K562 treated with DMSO at 1 percent for 24 hours (cell line): Measurements from ENCODE around the gene AQP5. TPM values are rescaled to one million over a fixed set of nuclear protein-coding genes. Genes with fewer than 3 reads are reported as not detected.

Experiments
- total RNA-seq: library from RNA; unstranded; fragments of 300-600 nt; gene quantifications from 2 replicates; pipeline ENCODE4 v1.2.3, GENCODE V29; 2022; ENCODE audit warnings: low read depth; ENCODE audit not compliant: insufficient read depth

The AQP5 gene
- not detected in 2 replicates for total RNA-seq

GRCh38 chr12:49961111-49961922 is at the start of gene AQP5:
Gene AQP5, plus strand, starts transcription at chr12:49961872. Its CDS starts 146 bp downstream, at chr12:49962018.

DNA sequence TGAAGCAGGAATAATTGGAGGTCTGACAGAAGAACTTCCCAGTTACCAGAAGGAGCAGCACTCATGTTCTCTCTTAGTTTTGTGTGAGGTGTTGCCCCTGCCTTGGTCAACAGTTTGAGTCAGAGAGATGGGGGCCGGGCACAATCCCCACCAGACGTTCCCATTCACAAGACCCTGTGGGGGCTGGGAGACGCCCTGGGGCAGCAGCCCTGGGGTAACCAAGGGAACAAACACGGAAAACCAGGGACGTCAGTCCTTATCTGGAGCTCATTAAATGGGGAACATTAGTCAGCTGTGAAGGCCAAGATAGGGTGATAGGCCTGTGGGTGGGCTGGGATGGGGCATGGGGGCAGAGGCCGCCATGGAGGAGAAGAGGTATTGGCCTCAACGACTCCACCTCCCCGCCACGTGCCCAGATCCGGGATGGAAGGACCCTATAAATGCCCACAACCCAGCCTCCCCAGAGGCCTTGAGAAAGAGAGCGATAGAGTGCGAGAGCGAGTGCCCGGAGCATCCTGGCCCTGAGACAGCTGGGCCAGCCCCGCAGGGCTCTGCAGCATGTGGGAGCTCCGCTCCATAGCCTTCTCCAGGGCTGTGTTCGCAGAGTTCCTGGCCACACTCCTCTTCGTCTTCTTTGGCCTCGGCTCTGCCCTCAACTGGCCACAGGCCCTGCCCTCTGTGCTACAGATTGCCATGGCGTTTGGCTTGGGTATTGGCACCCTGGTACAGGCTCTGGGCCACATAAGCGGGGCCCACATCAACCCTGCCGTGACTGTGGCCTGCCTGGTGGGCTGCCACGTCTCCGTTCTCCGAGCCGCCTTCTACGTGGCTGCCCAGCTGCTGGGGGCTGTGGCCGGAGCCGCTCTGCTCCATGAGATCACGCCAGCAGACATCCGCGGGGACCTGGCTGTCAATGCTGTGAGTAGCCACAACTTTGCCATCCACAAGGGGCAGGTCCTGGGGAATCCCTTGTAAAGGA is 11.1 kb upstream of the AQP5 start, which contains the start of gene AQP2:
AQP2 (plus strand) TSS at position 465 of the 979 bp plus-strand sequence; CDS start at position 559, 94 bp downstream.

DNA sequence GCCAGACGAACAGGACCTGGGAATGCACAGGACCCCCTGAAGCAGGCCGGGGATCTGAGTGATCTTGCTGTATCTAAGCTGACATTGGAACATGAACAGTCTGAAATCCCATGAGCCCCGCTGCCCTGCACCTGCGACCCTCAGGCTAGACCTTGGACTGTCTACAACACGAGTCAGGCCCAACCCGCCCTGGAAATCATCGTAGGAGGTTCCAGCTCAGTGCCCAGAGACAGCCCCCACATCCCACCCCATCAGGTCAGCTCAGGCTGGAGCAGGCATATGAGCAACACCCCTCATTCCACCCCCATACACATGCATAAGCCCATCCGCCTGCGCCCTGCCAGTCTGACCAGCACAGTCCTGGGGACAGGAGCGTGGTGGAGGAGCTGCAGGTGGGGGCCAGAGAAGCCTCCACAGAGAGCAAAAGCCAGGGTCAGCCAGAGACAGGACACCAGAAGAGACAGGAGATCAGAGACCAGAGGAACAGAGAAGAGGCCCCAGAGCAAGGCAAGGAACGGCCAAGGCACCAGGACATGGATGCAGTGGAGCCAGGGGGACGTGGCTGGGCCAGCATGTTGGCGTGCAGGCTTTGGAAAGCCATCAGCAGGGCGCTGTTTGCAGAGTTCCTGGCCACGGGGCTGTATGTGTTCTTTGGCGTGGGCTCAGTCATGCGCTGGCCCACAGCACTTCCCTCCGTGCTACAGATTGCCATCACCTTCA is 11.1 kb downstream of the AQP5 start, which contains the start of gene AQP6:
AQP6 (plus strand) TSS at position 307 of the 720 bp plus-strand sequence; CDS start at position 534, 227 bp downstream.

Other genes starting within 250 kb of the AQP5 start
- gene TMBIM6, start 220.3 kb upstream of the AQP5 start, total RNA-seq: 363 and 368 TPM in 2 replicates
- gene NCKAP5L, start 133.5 kb upstream of the AQP5 start, total RNA-seq: 20.8 and 21.1 TPM in 2 replicates
- gene BCDIN3D, start 118.8 kb upstream of the AQP5 start, total RNA-seq: 7.1 and 8.0 TPM in 2 replicates
- 0.15 and 0.16 TPM in 2 replicates for gene FAIM2, start 58.0 kb upstream of the AQP5 start, total RNA-seq
- not detected in 2 replicates for gene AQP2, start 11.1 kb upstream of the AQP5 start, total RNA-seq
- gene AQP6, start 11.1 kb downstream of the AQP5 start, total RNA-seq: 0.41 TPM in 1 of 2 replicates, not detected in the other
- gene RACGAP1, start 63.6 kb downstream of the AQP5 start, total RNA-seq: 74.2 and 79.0 TPM in 2 replicates
- 1.00 and 1.5 TPM in 2 replicates for gene ASIC1, start 95.7 kb downstream of the AQP5 start, total RNA-seq
- gene SMARCD1, start 123.5 kb downstream of the AQP5 start, total RNA-seq: 72.7 and 74.2 TPM in 2 replicates
- gene GPD1, start 142.1 kb downstream of the AQP5 start, total RNA-seq: 0.23 TPM in 1 of 2 replicates, not detected in the other
- gene COX14, start 150.4 kb downstream of the AQP5 start, total RNA-seq: 52.5 and 65.7 TPM in 2 replicates
- gene CERS5, start 205.5 kb downstream of the AQP5 start, total RNA-seq: 21.7 and 25.7 TPM in 2 replicates